WI38 (cell line): ENCODE data around the gene TTLL12.

Source experiments
- H3K4me3 ChIP-seq: 2 replicates; pipeline ENCODE4 v1.5.1; 2011; ENCODE audit warnings: low read depth, mild to moderate bottlenecking, control low read depth, low read length
- TF ChIP-seq, protein P1 (sequence below): IDR thresholded peaks from 2 replicates; pipeline ENCODE4 v1.5.1; 2012; ENCODE audit warnings: low read depth, mild to moderate bottlenecking, control low read depth, low read length

Gene TTLL12

DNA sequence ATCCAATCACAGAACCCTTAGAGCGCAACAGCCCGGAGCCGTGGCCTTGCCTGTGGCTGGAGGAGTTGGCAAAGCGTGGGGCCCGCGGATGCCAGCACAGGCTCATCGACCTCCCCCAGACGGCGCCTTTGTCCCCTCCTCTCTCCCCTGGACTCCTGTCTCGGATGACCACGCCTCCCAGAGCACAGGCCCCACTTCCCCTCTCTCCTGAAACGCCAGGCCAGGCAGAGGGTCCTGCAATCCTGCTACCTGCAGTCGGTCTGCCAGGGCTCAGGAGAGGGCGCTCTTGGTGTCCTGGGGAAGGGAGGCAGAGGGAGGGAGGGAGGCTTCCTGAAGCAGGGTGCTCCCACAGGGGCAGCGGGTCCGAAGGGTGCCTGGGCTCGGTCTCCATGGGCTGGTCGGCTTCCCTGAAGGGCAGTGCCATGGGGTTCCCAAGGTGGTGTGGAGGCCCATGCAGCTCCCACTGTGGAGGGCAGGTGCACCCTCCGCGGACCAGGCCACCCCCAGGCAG is 16.6 kb upstream of the TTLL12 start:
- H3K4me3 ChIP-seq = no peak overlapping the region
- TF ChIP-seq, protein P1, sequence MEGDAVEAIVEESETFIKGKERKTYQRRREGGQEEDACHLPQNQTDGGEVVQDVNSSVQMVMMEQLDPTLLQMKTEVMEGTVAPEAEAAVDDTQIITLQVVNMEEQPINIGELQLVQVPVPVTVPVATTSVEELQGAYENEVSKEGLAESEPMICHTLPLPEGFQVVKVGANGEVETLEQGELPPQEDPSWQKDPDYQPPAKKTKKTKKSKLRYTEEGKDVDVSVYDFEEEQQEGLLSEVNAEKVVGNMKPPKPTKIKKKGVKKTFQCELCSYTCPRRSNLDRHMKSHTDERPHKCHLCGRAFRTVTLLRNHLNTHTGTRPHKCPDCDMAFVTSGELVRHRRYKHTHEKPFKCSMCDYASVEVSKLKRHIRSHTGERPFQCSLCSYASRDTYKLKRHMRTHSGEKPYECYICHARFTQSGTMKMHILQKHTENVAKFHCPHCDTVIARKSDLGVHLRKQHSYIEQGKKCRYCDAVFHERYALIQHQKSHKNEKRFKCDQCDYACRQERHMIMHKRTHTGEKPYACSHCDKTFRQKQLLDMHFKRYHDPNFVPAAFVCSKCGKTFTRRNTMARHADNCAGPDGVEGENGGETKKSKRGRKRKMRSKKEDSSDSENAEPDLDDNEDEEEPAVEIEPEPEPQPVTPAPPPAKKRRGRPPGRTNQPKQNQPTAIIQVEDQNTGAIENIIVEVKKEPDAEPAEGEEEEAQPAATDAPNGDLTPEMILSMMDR = no peak

DNA sequence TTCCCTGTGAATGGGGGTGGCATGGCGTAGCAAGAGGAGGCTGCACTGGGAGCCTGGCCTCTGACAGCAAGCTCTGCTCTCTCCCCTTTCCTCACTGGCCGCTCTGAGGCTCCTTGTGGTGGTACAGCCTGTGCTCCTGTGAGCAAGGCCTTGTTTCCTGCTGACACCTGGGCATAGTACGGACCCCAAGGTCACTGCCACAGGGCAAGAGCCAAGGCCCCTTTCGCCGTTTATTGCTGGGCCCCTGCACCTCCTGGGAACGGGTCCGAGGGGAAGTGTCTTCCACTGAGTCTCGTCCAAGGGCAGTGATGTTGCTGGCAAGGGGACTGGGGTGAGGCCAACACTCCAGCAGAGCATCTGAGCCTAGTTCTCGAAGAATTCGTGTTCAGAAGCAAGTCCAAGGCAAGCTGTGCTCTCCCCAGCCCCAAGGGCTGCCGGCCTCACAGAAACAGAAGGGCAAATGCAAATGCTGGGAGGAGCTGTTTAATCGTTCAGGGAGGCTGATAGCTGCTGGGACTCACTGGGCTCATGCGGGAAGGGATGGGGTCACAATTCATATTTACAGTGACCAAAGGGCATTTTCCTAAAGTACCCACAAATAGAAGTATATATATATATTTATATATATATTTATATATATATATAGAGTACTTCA is 15.9 kb upstream of the TTLL12 start:
- TF ChIP-seq, protein P1 = no peak
- H3K4me3 ChIP-seq = no peak overlapping the region

- TF ChIP-seq, protein P1 = no peak
- H3K4me3 ChIP-seq = no peak overlapping the region
Measured at GRCh38 chr22:43202326-43202725, 15.4 kb upstream of the TTLL12 start.

DNA sequence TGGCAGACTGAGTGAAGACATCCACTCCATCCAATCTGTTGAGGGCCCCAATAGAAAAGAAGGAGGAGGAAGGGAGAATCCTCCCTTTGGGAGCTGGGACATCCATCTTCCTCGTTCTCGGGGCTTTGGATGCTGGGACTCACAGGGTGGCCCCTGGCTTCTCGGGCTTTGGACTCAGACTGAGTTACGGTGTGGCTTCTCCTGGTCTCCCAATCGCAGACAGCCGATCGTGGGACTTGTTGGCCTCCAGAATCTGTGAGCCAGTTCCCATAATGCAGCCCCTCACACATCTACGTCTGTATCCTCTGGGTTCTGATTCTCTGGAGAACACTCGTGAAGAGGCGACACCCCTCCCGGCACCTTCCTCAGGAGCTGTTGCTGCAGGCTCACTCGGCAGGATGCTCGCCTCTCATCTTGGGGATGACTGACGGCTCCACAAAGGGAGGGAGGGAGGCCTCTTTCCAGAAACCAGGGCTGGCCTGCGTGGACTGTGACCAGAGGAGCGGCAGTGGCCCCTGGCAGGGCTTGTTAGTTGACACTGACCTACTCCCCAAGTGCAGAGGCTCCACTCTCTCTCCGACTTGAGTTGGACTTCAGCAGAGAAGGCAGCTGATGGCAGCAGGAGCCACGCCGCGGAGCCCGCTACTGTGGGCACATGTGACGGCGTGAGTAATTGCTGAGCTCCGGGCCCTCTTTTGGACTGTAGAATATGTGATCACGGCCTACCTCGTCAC is 14.7 kb upstream of the TTLL12 start:
- TF ChIP-seq, protein P1 = no peak
- H3K4me3 ChIP-seq = no peak overlapping the region

DNA sequence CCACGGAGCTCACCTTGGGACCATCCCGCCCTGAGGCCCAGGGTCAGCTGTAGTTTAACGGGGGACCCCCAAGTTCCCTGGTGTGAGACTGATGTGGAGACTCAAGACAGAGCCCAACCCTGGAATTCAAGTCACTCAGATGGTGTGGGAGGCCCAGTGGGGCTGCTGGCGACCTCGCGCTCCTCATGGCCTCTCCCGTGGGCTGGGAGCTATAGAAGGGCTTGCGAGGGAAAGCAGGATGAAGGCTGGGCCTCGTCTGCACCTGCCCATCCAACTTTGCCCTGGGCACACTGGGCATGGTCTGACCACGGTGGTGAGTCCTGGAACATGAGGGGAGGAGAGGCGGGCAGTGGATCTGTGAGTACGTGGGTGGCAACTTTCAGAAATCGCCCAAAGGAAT is 13.6 kb upstream of the TTLL12 start:
- no peak overlapping the region for H3K4me3 ChIP-seq
- TF ChIP-seq, protein P1 = no peak

DNA sequence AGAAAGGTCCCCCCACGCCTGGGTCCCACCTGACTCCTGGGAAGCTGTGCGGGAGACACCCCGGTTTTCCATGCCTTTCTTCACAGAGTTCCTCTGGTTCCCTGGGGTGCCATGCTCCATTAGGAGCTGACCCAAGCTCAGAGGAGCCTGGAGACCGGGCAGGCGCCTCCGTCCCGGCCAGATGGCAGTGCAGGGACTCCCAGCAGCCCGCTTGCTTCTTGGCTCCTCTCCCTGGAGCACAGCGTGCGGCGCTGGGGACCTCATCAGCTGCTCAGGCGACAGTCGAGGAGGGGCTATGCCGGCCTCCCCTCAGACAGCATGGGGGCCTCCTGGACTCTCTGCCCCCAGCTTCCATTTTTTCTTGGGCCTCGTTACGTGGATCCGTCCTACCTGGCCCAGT is 13.1 kb upstream of the TTLL12 start:
- no peak overlapping the region for H3K4me3 ChIP-seq
- TF ChIP-seq, protein P1 = no peak

- TF ChIP-seq, protein P1 = no peak
- H3K4me3 ChIP-seq = no peak overlapping the region
Measured at GRCh38 chr22:43199541-43199940, 12.6 kb upstream of the TTLL12 start.
